ENCODE measurements around the gene TRIM2.
"Not testable (repeated sequence)": the region's sequence is repeated elsewhere in the genome, so short reads cannot be mapped to it uniquely, and the experiment has no call there.

TRIM2 gene

GRCh38 chr4:153177841-153178240 is 26.4 kb upstream of the TRIM2 start:
- no peak for DNase-seq
- TF ChIP-seq GATA1 (IDR thresholded peaks at IDR 0.05; ENCODE audit: low read depth, low read length), result no peak
- no peak for TF ChIP-seq POLR2A (IDR thresholded peaks at IDR 0.05; ENCODE audit: low read length)

- DNase-seq, result no peak
- no peak for TF ChIP-seq POLR2A (IDR thresholded peaks at IDR 0.05; ENCODE audit: low read length)
- TF ChIP-seq GATA1 (IDR thresholded peaks at IDR 0.05; ENCODE audit: low read depth, low read length), result no peak
Measured at GRCh38 chr4:153179100-153179499, 25.1 kb upstream of the TRIM2 start.

- no peak for DNase-seq
- no peak for TF ChIP-seq GATA1 (IDR thresholded peaks at IDR 0.05; ENCODE audit: low read depth, low read length)
- TF ChIP-seq POLR2A (IDR thresholded peaks at IDR 0.05; ENCODE audit: low read length), result no peak
Measured at GRCh38 chr4:153181293-153181692, 22.9 kb upstream of the TRIM2 start.

GRCh38 chr4:153181700-153182099 is 22.5 kb upstream of the TRIM2 start:
- no peak for DNase-seq
- TF ChIP-seq GATA1 (IDR thresholded peaks at IDR 0.05; ENCODE audit: low read depth, low read length), result no peak
- TF ChIP-seq POLR2A (IDR thresholded peaks at IDR 0.05; ENCODE audit: low read length), result no peak

GRCh38 chr4:153183146-153183545 is 21.1 kb upstream of the TRIM2 start:
- no peak for DNase-seq
- TF ChIP-seq GATA1 (IDR thresholded peaks at IDR 0.05; ENCODE audit: low read depth, low read length), result no peak
- TF ChIP-seq POLR2A (IDR thresholded peaks at IDR 0.05; ENCODE audit: low read length), result no peak

GRCh38 chr4:153185331-153185852 is 18.9 kb upstream of the TRIM2 start:
- DNase-seq, result no peak
- TF ChIP-seq POLR2A (IDR thresholded peaks at IDR 0.05; ENCODE audit: low read length) (no peak), GATA1 (IDR thresholded peaks at IDR 0.05; ENCODE audit: low read depth, low read length) (no peak)

GRCh38 chr4:153186046-153186728 is 18.1 kb upstream of the TRIM2 start:
- DNase-seq, result no peak
- TF ChIP-seq GATA1 (IDR thresholded peaks at IDR 0.05; ENCODE audit: low read depth, low read length), result no peak
- TF ChIP-seq POLR2A (IDR thresholded peaks at IDR 0.05; ENCODE audit: low read length), result no peak

- no peak for DNase-seq
Measured at GRCh38 chr4:153189016-153189801, 15.0 kb upstream of the TRIM2 start.

GRCh38 chr4:153191795-153192363 is 12.4 kb upstream of the TRIM2 start:
- DNase-seq, result no peak
- no peak for TF ChIP-seq GATA1 (IDR thresholded peaks at IDR 0.05; ENCODE audit: low read depth, low read length)
- TF ChIP-seq POLR2A (IDR thresholded peaks at IDR 0.05; ENCODE audit: low read length), result no peak

More at GRCh38 chr4:153189016-153189801, 15.0 kb upstream of the TRIM2 start:
- TF ChIP-seq POLR2A (IDR thresholded peaks at IDR 0.05; ENCODE audit: low read length) (no peak), GATA1 (IDR thresholded peaks at IDR 0.05; ENCODE audit: low read depth, low read length) (no peak)

- TF ChIP-seq GATA1 (IDR thresholded peaks at IDR 0.05; ENCODE audit: low read depth, low read length) (no peak), POLR2A (IDR thresholded peaks at IDR 0.05; ENCODE audit: low read length) (no peak)
Measured at GRCh38 chr4:153197301-153197700, 6.9 kb upstream of the TRIM2 start.

GRCh38 chr4:153198719-153199118 is 5.5 kb upstream of the TRIM2 start:
- no peak for DNase-seq
- TF ChIP-seq POLR2A (IDR thresholded peaks at IDR 0.05; ENCODE audit: low read length) (no peak), GATA1 (IDR thresholded peaks at IDR 0.05; ENCODE audit: low read depth, low read length) (no peak)

More at GRCh38 chr4:153197301-153197700, 6.9 kb upstream of the TRIM2 start:
- DNase-seq, result no peak

- not testable (repeated sequence) for DNase-seq
Measured at GRCh38 chr4:153203746-153204145, 497 bp upstream of the TRIM2 start.

- TF ChIP-seq POLR2A (IDR thresholded peaks at IDR 0.05; ENCODE audit: low read length) (no peak), GATA1 (IDR thresholded peaks at IDR 0.05; ENCODE audit: low read depth, low read length) (no peak)
Measured at GRCh38 chr4:153204728-153205648, 745 bp downstream of the TRIM2 start.

More at GRCh38 chr4:153204728-153205648, 745 bp downstream of the TRIM2 start:
- DNase-seq, result no peak
